GM21423 (cell line): ENCODE results near the gene DPF3.
"Not testable (repeated sequence)": the region's sequence is repeated elsewhere in the genome, so short reads cannot be mapped to it uniquely, and the experiment has no call there.

ENCODE experiments used
- ATAC-seq: cut with Tn5 transposase; IDR thresholded peaks from one replicate; pipeline ENCODE4 v1.9.1; 2021; ENCODE audit warnings: mild to moderate bottlenecking, moderate library complexity; ENCODE audit not compliant: unreplicated experiment

DPF3 gene

DNA sequence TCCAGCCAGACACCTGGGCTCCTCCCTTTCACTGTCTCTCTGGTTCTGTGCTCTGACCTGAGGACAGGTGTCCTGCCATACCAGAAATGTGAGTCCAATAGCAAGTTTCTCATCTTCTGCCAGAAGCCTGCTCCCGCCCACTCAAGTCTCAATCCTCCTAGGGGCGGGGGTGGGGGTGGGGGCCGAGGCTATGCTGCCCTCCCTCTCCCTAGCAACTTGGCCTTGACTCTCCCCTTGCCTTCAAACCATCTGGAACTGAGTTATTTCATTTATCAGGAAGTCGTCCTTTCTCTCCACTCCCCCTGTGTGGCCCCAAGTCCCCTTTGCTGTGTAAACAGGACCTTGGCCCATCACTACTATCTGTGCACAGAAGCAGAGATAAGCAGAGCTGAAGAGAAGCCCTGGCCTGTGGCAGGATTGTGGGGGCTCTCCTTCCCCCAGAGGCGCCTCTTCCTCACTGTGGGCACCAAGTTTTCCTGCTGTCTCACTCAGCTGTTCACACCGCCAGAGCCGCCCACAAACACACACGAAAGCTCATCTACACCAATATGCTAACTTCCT lies 117.1 kb downstream of the DPF3 start:
- no peak for ATAC-seq

DNA sequence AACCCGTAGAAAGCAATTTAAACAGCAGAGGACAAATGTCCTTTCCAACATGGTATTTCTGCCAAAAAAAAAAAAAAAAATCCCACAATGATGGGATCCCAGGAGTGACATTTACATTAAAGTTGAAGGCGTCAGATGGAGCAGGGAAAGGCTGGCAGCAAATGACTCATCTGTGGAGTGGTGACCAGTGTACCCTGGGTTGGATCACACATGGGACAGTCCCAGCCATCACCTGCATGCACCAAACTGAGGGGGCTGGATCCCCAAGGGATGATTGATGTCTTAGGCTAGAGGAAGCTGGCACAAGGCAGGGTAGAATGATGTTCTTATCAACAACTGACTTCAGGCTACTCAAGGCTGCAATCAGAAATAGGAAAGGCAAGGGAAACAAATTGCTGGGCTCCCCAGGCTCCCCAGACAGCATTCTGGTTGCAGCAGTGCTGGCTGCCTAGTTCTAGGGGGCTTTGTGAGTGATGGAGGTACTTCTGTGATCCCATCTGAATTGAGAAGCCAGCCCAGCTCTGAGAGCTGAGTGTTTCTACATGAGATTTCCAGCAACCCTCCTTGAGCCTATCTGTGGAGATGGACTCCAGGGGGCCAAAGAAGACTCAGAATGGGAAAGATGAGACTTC lies 117.9 kb downstream of the DPF3 start:
- no peak for ATAC-seq

DNA sequence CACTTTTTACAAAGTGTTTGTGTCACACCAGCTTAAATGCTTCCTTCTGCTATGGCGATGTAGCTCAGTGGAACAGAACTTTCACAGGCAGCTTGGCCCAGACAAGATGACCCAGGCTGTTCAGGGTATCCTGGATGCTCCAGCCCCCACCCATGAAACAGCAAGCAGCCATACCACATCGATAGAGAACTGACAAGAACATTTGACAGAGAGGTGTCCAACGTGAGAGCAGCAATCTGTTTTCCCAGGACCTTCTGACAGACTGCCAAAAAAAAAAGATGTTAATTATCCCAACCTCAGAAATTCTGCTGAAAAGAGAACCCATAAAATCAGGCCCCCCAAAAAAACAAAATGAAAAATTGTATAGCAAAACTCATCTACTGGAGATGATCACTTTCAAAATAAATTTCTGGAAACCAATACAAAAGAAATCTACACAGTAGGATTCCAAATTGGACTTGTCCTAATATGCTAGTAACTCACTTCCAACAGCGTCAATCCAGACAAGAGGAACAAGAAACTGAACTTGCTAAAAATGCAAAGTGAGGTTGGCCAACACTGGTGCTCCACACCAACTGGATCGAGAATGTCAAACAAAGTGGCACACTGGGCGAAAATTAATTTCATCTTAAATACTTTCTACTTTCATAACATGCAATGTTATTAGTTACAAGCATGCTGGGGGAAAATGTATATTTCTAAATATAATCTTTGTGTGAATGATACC lies 118.8 kb downstream of the DPF3 start:
- no peak for ATAC-seq

DNA sequence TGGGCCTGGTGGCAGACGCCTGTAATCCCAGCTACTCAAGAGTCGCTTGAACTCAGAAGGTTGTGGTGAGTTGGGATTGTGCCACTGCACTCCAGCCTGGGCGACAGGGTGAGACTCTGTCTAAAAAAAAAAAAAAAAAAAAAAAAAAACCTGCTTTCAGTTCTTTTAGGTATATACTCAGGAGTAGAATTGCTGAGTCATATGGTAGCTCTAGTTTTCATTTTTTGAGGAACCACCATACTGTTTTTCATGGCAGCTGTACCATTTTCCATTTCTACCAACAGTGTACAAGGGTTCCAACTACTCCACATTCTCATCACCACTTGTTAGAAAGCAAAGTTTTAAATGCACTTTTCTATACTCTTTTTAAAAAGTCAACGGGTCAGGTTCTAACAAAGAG lies 119.8 kb downstream of the DPF3 start:
- ATAC-seq = no peak

DNA sequence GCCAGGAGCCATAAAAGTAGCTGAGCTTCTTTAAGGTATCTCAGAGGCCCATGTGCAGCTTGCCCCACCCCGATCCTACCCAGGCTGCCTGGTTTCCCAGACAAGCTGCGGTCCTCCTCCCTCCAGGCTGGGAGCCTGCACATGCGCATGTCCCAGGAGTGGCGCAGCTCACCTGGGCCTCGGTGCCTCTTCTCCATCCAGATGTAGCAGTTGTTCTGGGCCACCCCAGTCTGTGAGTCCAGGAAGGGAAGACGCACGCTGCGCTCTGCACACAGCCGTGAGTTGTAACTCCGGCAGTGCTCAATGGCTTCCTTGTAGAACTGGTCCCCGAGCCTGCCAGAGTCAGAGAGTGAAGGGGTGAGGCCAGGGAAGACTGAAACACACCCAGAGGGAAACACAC lies 122.3 kb downstream of the DPF3 start:
- no peak for ATAC-seq

DNA sequence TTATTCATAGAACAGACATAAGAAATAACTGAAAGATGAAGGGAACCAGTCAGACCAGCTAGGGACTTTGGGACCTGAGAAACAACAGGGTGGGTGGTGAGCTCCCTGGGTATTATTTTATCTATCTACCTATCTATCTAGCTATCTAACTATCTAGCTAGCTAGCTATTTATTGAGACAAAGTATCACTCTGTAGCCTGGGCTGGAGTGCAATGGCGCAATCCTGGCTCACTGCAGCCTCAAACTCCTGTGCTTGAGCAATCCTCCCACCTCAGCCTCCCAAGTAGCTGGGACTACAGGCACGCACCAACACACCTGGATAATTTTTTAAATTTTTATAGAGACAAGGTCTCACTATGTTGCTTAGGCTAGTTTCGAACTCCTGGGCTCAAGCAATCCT lies 127.6 kb downstream of the DPF3 start:
- ATAC-seq = no peak

DNA sequence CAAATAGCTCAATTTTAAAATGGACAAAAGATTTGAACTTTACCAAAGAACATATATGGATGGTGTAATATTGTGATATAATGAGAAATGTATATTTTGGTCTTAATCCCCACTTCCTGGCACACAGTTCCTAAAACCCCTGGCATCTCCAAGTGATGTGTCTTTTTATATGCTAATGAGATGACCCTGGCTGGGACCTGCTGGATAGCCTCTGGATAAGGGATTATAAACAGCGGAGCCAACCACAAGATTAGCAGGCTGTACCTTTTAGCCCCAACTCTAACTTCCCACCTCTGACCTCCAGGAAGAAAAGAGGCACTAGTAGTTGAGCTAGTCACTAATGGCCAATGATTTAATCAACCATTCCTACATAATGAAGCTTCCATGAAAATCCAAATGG lies 130.0 kb downstream of the DPF3 start:
- no peak for ATAC-seq

DNA sequence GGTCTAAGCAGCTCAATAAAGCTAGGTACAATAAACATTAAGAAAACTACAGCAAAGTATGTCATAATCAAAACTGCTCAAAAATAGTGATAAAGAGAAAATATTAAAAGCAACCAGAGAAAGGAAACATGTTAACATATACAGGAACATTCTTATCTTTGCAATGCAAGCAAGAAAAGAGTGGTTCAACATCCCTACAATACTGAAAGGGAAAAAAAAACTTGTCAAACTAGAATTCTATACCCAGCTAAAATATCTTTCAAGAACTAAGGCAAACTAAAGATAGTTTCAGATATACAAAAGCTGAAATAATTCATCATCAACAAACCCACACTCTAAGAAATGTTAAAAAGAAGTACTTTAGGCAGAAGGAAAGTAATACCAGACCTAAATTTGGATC lies 134.2 kb downstream of the DPF3 start:
- ATAC-seq = no peak

DNA sequence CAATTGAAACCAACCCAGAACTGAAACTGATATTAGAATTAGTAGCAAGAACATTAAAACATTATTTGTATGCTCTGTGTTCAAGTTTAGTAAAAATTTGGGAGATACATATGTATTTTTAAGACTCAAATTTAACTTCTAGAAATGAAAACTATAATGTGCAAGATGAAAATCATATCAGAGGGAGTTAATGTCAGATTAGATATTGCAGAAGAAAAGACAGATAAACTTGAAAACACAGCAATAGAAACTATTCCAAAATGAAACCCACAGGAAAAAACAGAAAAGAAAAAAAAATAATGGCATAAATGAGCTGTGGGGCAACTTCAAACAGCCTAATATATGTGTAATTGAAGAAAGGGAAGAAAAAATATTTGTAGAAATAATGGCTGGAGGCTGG lies 134.9 kb downstream of the DPF3 start:
- ATAC-seq = no peak

DNA sequence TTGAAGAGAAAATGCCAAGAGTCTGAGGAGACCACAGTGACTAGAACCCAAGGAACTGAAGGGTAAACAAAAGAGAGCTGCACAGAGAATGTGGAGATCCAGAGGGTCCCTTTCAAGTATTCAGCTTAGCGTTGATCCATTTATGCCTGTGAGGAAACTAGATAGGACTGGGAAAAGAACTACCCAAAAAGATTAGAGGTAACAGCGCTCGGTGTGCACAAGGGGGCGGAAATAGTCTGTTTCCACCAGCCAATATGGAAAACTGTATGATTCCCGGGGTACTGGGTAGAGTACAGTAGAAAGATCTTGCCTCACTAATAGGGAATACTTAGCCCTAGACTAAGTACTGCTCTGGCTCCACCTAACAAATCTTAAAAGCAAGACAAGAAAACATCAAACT lies 135.5 kb downstream of the DPF3 start:
- ATAC-seq = no peak

DNA sequence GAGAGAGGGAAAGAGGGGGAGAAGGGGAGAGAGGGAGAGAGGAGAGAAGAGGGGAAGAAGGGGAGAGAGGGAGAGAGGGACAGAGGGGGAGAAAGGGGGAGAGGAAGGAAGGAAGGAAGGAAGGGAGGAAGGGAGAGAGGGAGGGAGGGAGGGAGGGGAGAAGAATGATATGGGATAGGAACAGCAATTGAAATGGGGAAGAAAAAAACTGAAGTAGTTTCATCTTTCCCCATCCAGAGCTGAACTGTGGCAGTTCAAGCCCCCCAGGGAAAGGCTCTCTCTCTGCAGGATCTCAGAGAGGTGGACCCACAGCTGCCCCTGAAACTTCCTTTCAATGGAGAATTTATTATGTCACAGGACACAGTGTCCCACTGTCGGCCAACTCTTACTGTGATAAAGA lies 136.9 kb downstream of the DPF3 start:
- ATAC-seq = no peak

DNA sequence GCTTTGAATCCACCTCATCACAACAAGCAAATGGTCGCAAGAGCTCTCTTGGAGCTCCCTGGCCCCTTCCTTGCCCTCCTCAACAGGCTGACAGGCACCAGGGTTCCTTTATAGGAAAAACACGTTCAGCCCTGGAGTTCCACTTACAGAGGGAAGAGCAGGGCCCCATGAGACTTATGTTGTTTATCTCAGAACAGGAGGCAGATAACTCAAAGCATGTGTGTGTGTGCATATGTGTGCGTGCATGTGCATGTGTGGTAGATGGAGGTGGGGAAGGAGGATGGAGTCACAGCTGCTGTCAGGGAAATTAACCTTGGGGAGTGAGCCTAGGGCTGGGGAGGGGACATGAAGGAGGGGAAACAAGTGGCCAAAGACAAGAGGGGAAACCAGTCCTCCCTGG lies 138.1 kb downstream of the DPF3 start:
- no peak for ATAC-seq

DNA sequence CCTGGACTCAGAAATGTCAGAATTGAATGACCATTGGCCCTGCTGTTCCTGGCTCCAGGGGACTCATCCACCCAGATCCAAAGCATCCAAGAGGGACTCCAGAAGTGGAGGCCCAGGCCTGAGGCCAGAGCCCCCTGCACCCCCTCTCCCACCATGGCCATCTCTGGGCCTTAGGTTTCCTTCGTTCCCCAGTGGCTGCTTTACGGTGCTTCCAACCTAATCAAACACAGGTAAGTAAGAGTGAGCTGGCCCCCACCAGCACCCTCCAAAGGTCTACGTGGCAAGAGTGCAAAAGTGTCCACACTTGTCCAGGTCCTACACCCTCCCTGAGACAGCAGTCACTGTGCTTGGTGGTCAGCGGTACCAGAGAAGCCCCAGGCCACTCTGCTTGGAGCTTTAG lies 139.0 kb downstream of the DPF3 start:
- no peak for ATAC-seq

DNA sequence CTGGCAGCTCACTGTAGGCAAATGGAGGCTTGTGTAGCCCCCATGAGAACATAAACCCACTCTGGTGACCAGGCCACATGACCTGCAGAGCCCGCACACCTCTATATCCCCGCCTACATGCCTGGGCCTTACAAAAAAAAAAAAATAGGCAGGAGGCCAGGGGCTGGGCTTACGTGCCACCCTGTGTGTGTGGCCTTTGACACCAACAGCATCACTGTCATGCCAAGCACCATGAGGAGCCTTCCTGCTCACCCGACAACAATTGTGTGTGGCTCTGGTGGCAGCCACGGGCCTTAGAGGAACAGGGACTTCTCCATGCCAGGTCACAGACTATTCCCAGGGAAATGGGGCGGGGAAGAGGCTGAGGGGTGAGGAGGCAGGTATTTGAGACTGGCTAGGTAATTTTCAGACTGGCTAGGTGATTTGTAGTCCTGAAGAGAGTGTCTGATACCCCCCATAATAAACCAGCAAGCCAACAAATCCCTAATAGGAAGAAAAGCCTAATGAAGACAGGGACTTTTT lies 140.0 kb downstream of the DPF3 start:
- ATAC-seq = no peak

DNA sequence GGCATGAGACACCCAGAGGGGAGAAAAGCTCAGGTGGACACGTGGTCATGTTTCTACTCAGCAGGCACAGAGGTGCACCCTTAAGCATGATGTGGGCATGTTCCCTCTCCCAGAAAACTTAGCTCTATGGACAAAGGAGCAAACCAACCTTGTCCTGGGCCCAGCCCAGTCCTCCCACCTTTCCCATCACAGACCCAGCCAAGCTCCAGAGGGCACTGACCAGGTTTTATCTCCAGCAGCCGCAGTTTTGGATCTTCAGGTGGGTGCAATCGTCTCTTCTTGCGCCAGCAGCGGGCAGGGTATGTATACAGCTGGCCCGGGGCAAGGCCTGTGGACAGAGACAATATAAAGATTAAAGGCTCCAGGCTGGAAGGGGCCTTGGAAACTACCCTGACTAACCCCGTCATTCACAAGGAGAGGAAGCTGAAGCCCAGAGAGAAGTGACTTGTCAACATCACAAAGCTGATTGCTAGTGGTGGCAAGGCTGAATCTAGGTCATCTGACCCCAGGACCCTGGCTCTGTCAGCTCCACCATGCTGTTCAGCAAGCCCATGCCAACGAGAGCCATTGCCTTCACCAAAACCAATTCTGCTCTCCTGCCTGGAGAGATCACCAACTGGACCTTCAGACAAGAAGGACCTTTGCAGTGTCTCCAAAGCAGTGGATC lies 140.7 kb downstream of the DPF3 start:
- no peak for ATAC-seq

DNA sequence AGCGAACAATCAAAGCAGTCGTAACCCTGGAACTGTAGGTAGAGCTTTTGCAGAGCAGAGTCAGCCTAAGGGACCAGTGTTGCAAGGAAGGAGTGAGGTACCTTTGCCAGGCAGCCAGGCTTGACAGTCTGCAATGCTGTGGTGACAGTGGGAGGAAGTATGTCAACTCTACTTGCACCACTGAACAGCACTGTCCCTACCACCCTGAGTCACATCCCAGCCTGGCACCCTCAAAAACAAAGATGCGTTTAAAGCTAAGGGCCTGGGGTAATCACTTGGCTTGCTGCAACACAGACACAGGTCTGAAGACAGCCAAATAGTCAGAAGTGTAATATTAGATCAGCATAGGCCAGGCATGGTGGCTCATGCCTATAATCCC lies 141.9 kb downstream of the DPF3 start:
- no peak for ATAC-seq

DNA sequence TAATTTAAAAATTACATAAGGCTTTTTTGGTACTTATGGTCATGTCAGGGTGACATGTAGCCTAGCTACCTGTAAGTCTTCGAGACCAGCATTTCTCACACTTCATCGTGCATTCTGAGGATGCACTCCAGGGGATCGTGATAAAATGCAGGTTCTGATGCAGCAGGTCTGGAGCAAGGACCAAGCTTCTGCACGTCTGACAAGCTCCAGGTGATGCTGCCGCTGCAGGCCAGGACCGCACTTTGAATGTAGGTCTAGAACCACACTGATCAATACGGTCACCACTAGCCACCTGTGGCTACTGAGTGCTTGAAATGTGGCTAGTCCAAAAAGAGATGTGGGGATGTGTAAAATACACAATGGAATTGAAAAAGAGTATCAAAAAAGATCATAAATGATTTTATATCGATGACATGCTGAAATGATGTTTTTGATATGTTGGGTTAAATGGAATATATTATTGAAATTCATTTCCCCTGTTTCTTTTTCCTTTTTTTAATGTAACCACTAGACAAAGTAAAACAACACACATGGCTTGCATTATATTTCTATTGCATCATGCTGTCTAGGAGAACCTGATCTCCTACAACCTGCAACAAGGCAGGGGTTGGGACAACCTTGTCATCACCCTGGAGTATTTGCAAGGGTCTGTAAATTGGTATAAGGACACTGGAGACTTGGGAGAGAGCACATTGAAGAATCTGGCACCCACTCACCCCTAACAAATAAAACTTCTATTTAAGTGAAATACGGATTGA lies 142.4 kb downstream of the DPF3 start:
- ATAC-seq = no peak

DNA sequence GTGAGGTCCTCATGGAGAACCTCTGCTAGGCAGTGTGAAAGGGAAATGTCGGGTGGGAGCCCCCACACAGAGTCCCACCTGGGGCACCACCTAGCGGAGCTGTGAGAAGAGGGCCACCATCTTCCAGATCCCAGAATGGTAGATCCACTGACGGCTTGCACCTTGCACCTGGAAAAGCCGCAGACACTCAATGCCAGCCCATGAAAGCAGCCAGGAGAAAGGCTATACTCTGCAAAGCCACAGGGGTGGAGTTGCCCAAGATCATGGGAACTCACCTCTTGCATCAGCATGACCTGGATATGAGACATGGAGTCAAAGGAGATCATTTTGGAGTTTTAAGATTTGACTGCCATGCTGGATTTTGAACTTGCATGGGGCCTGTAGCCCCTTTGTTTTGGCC lies 145.0 kb downstream of the DPF3 start:
- not testable (repeated sequence) for ATAC-seq

DNA sequence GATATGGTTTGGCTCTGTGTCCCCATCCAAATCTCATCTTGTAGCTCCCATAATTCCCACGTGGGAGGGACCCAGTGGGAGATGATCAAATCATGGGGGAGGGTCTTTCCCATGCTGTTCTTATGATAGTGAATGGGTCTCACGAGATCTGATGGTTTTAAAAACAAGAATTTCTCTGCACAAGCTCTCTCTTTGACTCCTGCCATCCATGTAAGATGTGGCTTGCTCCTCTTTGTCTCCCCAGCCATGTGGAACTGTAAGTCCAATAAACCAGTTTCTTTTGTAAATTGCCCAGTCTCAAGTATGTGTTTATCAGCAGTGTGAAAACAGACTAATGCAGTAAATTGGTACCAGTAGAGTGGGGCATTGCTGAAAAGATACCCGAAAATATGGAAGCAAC lies 146.2 kb downstream of the DPF3 start:
- no peak for ATAC-seq

DNA sequence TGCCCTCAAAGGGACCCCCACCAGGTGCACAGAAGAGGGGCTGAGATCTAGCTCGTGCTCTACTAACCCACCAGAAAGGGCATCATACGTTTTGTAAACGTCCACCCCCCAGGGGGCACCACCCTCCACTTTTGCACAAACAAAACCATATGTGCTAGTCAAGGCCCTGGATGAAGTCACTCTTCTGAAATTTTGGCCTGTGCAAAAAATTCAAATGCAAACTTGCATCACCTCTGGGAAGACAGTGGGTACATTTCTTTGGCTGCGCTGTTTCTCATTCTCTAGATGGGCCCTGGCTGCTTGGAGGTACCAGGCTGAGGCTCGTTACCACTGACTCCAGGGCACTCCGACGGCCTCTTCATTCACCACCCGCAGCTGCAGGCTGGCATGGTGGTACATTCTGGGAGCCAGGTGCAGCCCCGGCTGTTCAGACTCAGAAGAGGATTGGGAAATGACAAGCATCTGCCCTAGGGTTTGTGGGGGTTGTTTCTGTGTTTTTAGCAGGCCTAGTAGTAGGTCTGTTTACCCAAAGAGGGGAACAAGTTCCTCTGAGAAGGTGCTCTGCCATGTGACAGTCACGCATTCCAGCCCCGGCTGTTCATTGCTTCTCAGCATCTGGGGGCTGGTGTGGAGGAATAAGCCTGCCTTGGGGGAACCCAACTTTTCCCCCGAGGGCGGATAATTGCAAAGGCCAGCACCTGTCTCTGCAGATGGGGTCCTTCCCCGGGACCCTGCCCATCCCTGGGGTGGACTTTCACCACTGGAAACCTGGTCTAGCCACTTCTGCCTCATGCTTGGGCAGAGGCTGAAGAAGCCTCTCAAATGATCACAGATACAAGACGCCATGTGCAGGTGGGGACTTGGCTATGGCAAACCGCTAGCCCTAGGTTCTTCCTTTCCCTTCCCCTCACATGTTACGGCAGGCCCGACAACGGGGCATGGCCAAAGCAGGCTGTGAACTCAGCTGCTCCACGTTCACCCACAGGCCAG lies 147.6 kb downstream of the DPF3 start:
- no peak for ATAC-seq
